Activated naive CD4-positive, alpha-beta T cell treated with anti-CD3 and anti-CD28 coated beads for 36 hours (primary cell): ENCODE results near the gene PTPRU. TPM values are rescaled to one million over a fixed set of nuclear protein-coding genes. Genes with fewer than 3 reads are reported as not detected.
A peak's percentile ranks its signal among the peaks of the same experiment; 100 is the strongest.

Source experiments
- CTCF ChIA-PET: fragments of 350-600 bp; sonication (Branson Sonifier 250); formaldehyde crosslinking; loops from one replicate; lab custom pipeline; 2021; ENCODE audit warnings: antibody characterized with exemption; lab: Charles Lee
- DNase-seq: peaks from one replicate; pipeline ENCODE4 v3.0.0-alpha.2; 2020
- H3K27ac Mint-ChIP-seq: one replicate; pipeline ENCODE4 v1.8.0; 2021; ENCODE audit warnings: mild to moderate bottlenecking, mixed read lengths
- H3K27me3 Mint-ChIP-seq: one replicate; pipeline ENCODE4 v1.8.0; 2021; ENCODE audit warnings: low read depth, mixed read lengths
- H3K36me3 Mint-ChIP-seq: one replicate; pipeline ENCODE4 v1.8.0; 2021; ENCODE audit warnings: low read depth, mixed read lengths
- H3K4me1 Mint-ChIP-seq: one replicate; pipeline ENCODE4 v1.8.0; 2021; ENCODE audit warnings: low read depth, mixed read lengths
- H3K4me3 Mint-ChIP-seq: one replicate; pipeline ENCODE4 v1.8.0; 2021; ENCODE audit warnings: mild to moderate bottlenecking, moderate library complexity, mixed read lengths
- H3K9me3 Mint-ChIP-seq: one replicate; pipeline ENCODE4 v1.8.0; 2021; ENCODE audit warnings: mixed read lengths
- intact Hi-C: fragments of 100-400 bp; cut with micrococcal nuclease; formaldehyde crosslinking; loops from one replicate; pipeline ENCODE4 v1.15.1; 2023
- total RNA-seq, 2 experiments: library from RNA; stranded (reverse); gene quantifications; one replicate each; pipeline ENCODE4 v1.2.3, GENCODE V29; 2021

The PTPRU gene
- total RNA-seq: under 1 TPM; 0.15 to 0.38 TPM

GRCh38 chr1:29235955-29236711, at the start of gene PTPRU:
PTPRU (plus strand) TSS chr1:29236522; CDS start chr1:29236645, 123 bp downstream.
- intact Hi-C loops: loop anchor here (1.0 to 10.0 kb wide), 6 partner anchors 109 to 1472 kb away; no protein-coding TSS in a partner anchor
- no peaks in the 10 kb centered on the region for H3K9me3 Mint-ChIP-seq
- CTCF ChIA-PET: interaction anchor here (0.5 to 1.4 kb wide), 5 partner anchors 15 to 1445 kb away, joined by 3 read pairs; no protein-coding TSS in a partner anchor
- peaks cover 42% of the 10 kb centered on the region for H3K27me3 Mint-ChIP-seq
- peak within 1 kb of the TSS; percentile 65 for H3K4me3 Mint-ChIP-seq
- H3K36me3 Mint-ChIP-seq: no peaks in the 10 kb centered on the region
- no peak within 1 kb of the TSS for H3K27ac Mint-ChIP-seq
- peak; percentile 77 for DNase-seq
- peaks cover 17% of the 10 kb centered on the region for H3K4me1 Mint-ChIP-seq

- Mint-ChIP-seq H3K4me3 (no peak overlapping the region), H3K36me3 (peaks cover 5% of the 10 kb centered on the region), H3K27ac (no peak overlapping the region), H3K4me1 (peaks cover 5% of the 10 kb centered on the region), H3K9me3 (no peaks in the 10 kb centered on the region), H3K27me3 (no peaks in the 10 kb centered on the region)
- intact Hi-C loops: no loop called here
- CTCF ChIA-PET: interaction anchor here (0.7 to 0.9 kb wide), 3 partner anchors 11 to 267 kb away, joined by 3 read pairs; no protein-coding TSS in a partner anchor
- no peak for DNase-seq
These were observed 49.6 kb upstream of the PTPRU start for GRCh38 chr1:29186707-29187106.

- no peak for DNase-seq
- H3K4me3 Mint-ChIP-seq: no peak overlapping the region
- no peaks in the 10 kb centered on the region for H3K4me1 Mint-ChIP-seq
- H3K9me3 Mint-ChIP-seq: no peaks in the 10 kb centered on the region
- CTCF ChIA-PET: no interaction called here
- H3K27me3 Mint-ChIP-seq: no peaks in the 10 kb centered on the region
- intact Hi-C loops: no loop called here
- peaks cover 12% of the 10 kb centered on the region for H3K36me3 Mint-ChIP-seq
- no peak overlapping the region for H3K27ac Mint-ChIP-seq
These were observed 45.6 kb upstream of the PTPRU start for GRCh38 chr1:29190718-29191117.

- CTCF ChIA-PET: interaction anchor here (1.3 kb wide), 1 partner anchor 9 kb away, joined by 5 read pairs; no protein-coding TSS in a partner anchor
- no peak overlapping the region for H3K4me3 Mint-ChIP-seq
These were observed 42.4 kb upstream of the PTPRU start for GRCh38 chr1:29193879-29194455.

GRCh38 chr1:29195881-29196291, 40.4 kb upstream of the PTPRU start:
- H3K36me3 Mint-ChIP-seq: peaks cover 22% of the 10 kb centered on the region
- no peak overlapping the region for H3K27ac Mint-ChIP-seq
- intact Hi-C loops: no loop called here
- H3K9me3 Mint-ChIP-seq: no peaks in the 10 kb centered on the region
- CTCF ChIA-PET: interaction anchor here (1.6 kb wide), 1 partner anchor 314 kb away, joined by 8 read pairs; no protein-coding TSS in a partner anchor
- DNase-seq: no peak
- no peaks in the 10 kb centered on the region for H3K4me1 Mint-ChIP-seq
- H3K4me3 Mint-ChIP-seq: no peak overlapping the region
- no peaks in the 10 kb centered on the region for H3K27me3 Mint-ChIP-seq

More at GRCh38 chr1:29193879-29194455, 42.4 kb upstream of the PTPRU start:
- H3K36me3 Mint-ChIP-seq: peaks cover 18% of the 10 kb centered on the region
- intact Hi-C loops: no loop called here
- H3K4me1 Mint-ChIP-seq: no peaks in the 10 kb centered on the region
- DNase-seq: no peak
- H3K27ac Mint-ChIP-seq: no peak overlapping the region
- H3K9me3 Mint-ChIP-seq: no peaks in the 10 kb centered on the region
- no peaks in the 10 kb centered on the region for H3K27me3 Mint-ChIP-seq

- CTCF ChIA-PET: interaction anchor here (0.6 to 2.0 kb wide), 11 partner anchors 11 to 427 kb away, joined by 3 to 8 read pairs (median 4); no protein-coding TSS in a partner anchor
- H3K27ac Mint-ChIP-seq: no peak overlapping the region
- H3K4me3 Mint-ChIP-seq: no peak overlapping the region
- H3K9me3 Mint-ChIP-seq: no peaks in the 10 kb centered on the region
- H3K27me3 Mint-ChIP-seq: no peaks in the 10 kb centered on the region
- H3K4me1 Mint-ChIP-seq: no peaks in the 10 kb centered on the region
- peaks cover 24% of the 10 kb centered on the region for H3K36me3 Mint-ChIP-seq
- DNase-seq: no peak
- intact Hi-C loops: loop anchor here (1.0 kb wide), 1 partner anchor 315 kb away; no protein-coding TSS in a partner anchor
These were observed 39.3 kb upstream of the PTPRU start for GRCh38 chr1:29196863-29197589.

- H3K27ac Mint-ChIP-seq: no peak overlapping the region
- H3K36me3 Mint-ChIP-seq: peaks cover 26% of the 10 kb centered on the region
- H3K27me3 Mint-ChIP-seq: no peaks in the 10 kb centered on the region
These were observed 38.8 kb upstream of the PTPRU start for GRCh38 chr1:29197590-29197924.

GRCh38 chr1:29197993-29198392, 38.3 kb upstream of the PTPRU start:
- H3K4me3 Mint-ChIP-seq: no peak overlapping the region
- no peak for DNase-seq
- H3K27me3 Mint-ChIP-seq: no peaks in the 10 kb centered on the region
- peaks cover 29% of the 10 kb centered on the region for H3K36me3 Mint-ChIP-seq
- CTCF ChIA-PET: interaction anchor here (0.6 to 2.0 kb wide), 13 partner anchors 12 to 428 kb away, joined by 3 to 7 read pairs (median 4); no protein-coding TSS in a partner anchor
- H3K4me1 Mint-ChIP-seq: peaks cover 6% of the 10 kb centered on the region
- no peaks in the 10 kb centered on the region for H3K9me3 Mint-ChIP-seq
- intact Hi-C loops: loop anchor here (1.0 kb wide), 1 partner anchor 316 kb away; no protein-coding TSS in a partner anchor
- no peak overlapping the region for H3K27ac Mint-ChIP-seq

More at GRCh38 chr1:29197590-29197924, 38.8 kb upstream of the PTPRU start:
- Mint-ChIP-seq H3K4me3 (no peak overlapping the region), H3K9me3 (no peaks in the 10 kb centered on the region), H3K4me1 (peaks cover 3% of the 10 kb centered on the region)
- intact Hi-C loops: loop anchor here (1.0 kb wide), 1 partner anchor 315 kb away; no protein-coding TSS in a partner anchor
- DNase-seq: peak; percentile 57
- CTCF ChIA-PET: interaction anchor here (0.6 to 2.0 kb wide), 12 partner anchors 11 to 427 kb away, joined by 3 to 7 read pairs (median 4); no protein-coding TSS in a partner anchor

GRCh38 chr1:29200906-29201594, 35.3 kb upstream of the PTPRU start:
- Mint-ChIP-seq H3K27me3 (no peaks in the 10 kb centered on the region), H3K4me3 (no peak overlapping the region), H3K9me3 (no peaks in the 10 kb centered on the region), H3K36me3 (peaks cover 23% of the 10 kb centered on the region), H3K27ac (no peak overlapping the region), H3K4me1 (peaks cover 6% of the 10 kb centered on the region)
- CTCF ChIA-PET: interaction anchor here (1.1 to 5.9 kb wide), 9 partner anchors 12 to 426 kb away, joined by 3 to 71 read pairs (median 8); partner anchors contain the start of gene SRSF4
- intact Hi-C loops: no loop called here
- DNase-seq: no peak

GRCh38 chr1:29201595-29202051, 34.7 kb upstream of the PTPRU start:
- H3K27ac Mint-ChIP-seq: no peak overlapping the region
- CTCF ChIA-PET: interaction anchor here (0.5 to 5.9 kb wide), 16 partner anchors 11 to 324 kb away, joined by 3 to 71 read pairs (median 5); partner anchors contain the start of gene SRSF4
- H3K9me3 Mint-ChIP-seq: no peaks in the 10 kb centered on the region
- no peak overlapping the region for H3K4me3 Mint-ChIP-seq
- H3K27me3 Mint-ChIP-seq: no peaks in the 10 kb centered on the region
- no peak for DNase-seq
- H3K36me3 Mint-ChIP-seq: peaks cover 23% of the 10 kb centered on the region
- intact Hi-C loops: loop anchor here (1.0 to 2.0 kb wide), 4 partner anchors 19 to 417 kb away; no protein-coding TSS in a partner anchor
- peaks cover 6% of the 10 kb centered on the region for H3K4me1 Mint-ChIP-seq

GRCh38 chr1:29202053-29202452, 34.3 kb upstream of the PTPRU start:
- H3K9me3 Mint-ChIP-seq: no peaks in the 10 kb centered on the region
- DNase-seq: no peak
- peaks cover 22% of the 10 kb centered on the region for H3K36me3 Mint-ChIP-seq
- no peak overlapping the region for H3K4me3 Mint-ChIP-seq
- CTCF ChIA-PET: interaction anchor here (0.5 to 5.9 kb wide), 30 partner anchors 9 to 334 kb away, joined by 3 to 71 read pairs (median 4); partner anchors contain the start of genes EPB41 and SRSF4
- H3K4me1 Mint-ChIP-seq: peaks cover 6% of the 10 kb centered on the region
- intact Hi-C loops: loop anchor here (1.0 to 2.0 kb wide), 4 partner anchors 20 to 417 kb away; no protein-coding TSS in a partner anchor
- H3K27me3 Mint-ChIP-seq: no peaks in the 10 kb centered on the region
- no peak overlapping the region for H3K27ac Mint-ChIP-seq
